Mesenchymal stem cell (in vitro differentiated cells and primary cell): Measurements from ENCODE around the gene BLOC1S3.
A peak's percentile ranks its signal among the peaks of the same experiment; 100 is the strongest.

Experiments
- DNase-seq: peaks from one replicate; pipeline ENCODE4 v3.0.0-alpha.2; 2013
- H2AFZ ChIP-seq: one replicate; pipeline ENCODE4 v1.6.1; 2013; ENCODE audit warnings: low read depth, mild to moderate bottlenecking, control low read depth, inconsistent platforms, low read length, moderate library complexity
- H2AK5ac ChIP-seq: 2 replicates; pipeline ENCODE4 v1.6.1; 2013; ENCODE audit warnings: low read length, moderate library complexity, mild to moderate bottlenecking, inconsistent platforms; ENCODE audit not compliant: severe bottlenecking
- H2BK120ac ChIP-seq: one replicate; pipeline ENCODE4 v1.6.1; 2013; ENCODE audit warnings: low read depth, mild to moderate bottlenecking, inconsistent platforms, low read length, moderate library complexity
- H2BK12ac ChIP-seq, 2 experiments: one replicate each; pipeline ENCODE4 v1.6.1; 2013; ENCODE audit warnings: inconsistent platforms in 2 of 2, low read length in 2 of 2, mild to moderate bottlenecking in 2 of 2, moderate library complexity in 2 of 2, control low read depth in 1 of 2
- H2BK15ac ChIP-seq: one replicate; pipeline ENCODE4 v1.6.1; 2013; ENCODE audit warnings: mild to moderate bottlenecking, low read depth, inconsistent platforms; ENCODE audit not compliant: poor library complexity, severe bottlenecking
- H2BK5ac ChIP-seq: 2 replicates; pipeline ENCODE4 v1.6.1; 2013; ENCODE audit warnings: low read depth, mild to moderate bottlenecking, low read length, control low read depth, inconsistent platforms; ENCODE audit not compliant: poor library complexity, severe bottlenecking
- H3K14ac ChIP-seq, 2 experiments: one replicate each; pipeline ENCODE4 v1.6.1; 2013; ENCODE audit warnings: inconsistent platforms in 2 of 2, low read length in 2 of 2, control low read depth in 1 of 2, mild to moderate bottlenecking in 1 of 2, moderate library complexity in 1 of 2
- H3K18ac ChIP-seq, 2 experiments: one replicate each; pipeline ENCODE4 v1.6.1; 2013; ENCODE audit warnings: inconsistent platforms in 2 of 2, low read length in 2 of 2, control low read depth in 1 of 2, low read depth in 1 of 2, mild to moderate bottlenecking in 1 of 2
- H3K23ac ChIP-seq, 2 experiments: one replicate each; pipeline ENCODE4 v1.6.1; 2013; ENCODE audit warnings: inconsistent platforms in 2 of 2, low read length in 2 of 2, mild to moderate bottlenecking in 2 of 2, moderate library complexity in 2 of 2, control low read depth in 1 of 2
- H3K27ac ChIP-seq: 2 replicates; pipeline ENCODE4 v1.5.1; 2013; ENCODE audit warnings: mild to moderate bottlenecking, moderate library complexity, low read length, control low read depth, inconsistent platforms; ENCODE audit not compliant: poor library complexity, severe bottlenecking
- H3K27me3 ChIP-seq, 2 experiments: 2 replicates each; pipeline versions ENCODE4 v1.6.1 to v1.7.0; 2013; ENCODE audit warnings: low read length in 2 of 2, mild to moderate bottlenecking in 2 of 2, moderate library complexity in 2 of 2, control low read depth in 1 of 2, inconsistent platforms in 1 of 2; ENCODE audit not compliant: control insufficient read depth in 1 of 2, insufficient read depth in 1 of 2
- H3K36me3 ChIP-seq, 2 experiments: 2 replicates each; pipeline versions ENCODE4 v1.6.1 to v1.7.0; 2013; ENCODE audit warnings: low read length in 2 of 2, control low read depth in 1 of 2, inconsistent platforms in 1 of 2, low read depth in 1 of 2, mild to moderate bottlenecking in 1 of 2; ENCODE audit not compliant: insufficient read depth in 2 of 2, control insufficient read depth in 1 of 2
- H3K4ac ChIP-seq, 2 experiments: one replicate each; pipeline ENCODE4 v1.6.1; 2013; ENCODE audit warnings: inconsistent platforms in 2 of 2, low read length in 2 of 2, mild to moderate bottlenecking in 2 of 2, moderate library complexity in 2 of 2, control low read depth in 1 of 2, low read depth in 1 of 2
- H3K4me1 ChIP-seq: 2 replicates; pipeline ENCODE4 v1.6.1; 2013; ENCODE audit warnings: low read depth, low read length, control low read depth; ENCODE audit not compliant: control insufficient read depth, insufficient read depth
- H3K4me2 ChIP-seq: 2 replicates; pipeline ENCODE4 v1.6.1; 2013; ENCODE audit warnings: low read length, mild to moderate bottlenecking, inconsistent platforms; ENCODE audit not compliant: poor library complexity, severe bottlenecking
- H3K4me3 ChIP-seq, 2 experiments: 2 replicates each; pipeline versions ENCODE4 v1.5.1 to v1.7.0; 2013; ENCODE audit warnings: low read length in 2 of 2, mild to moderate bottlenecking in 2 of 2, control low read depth in 1 of 2, low read depth in 1 of 2; ENCODE audit not compliant: insufficient read depth in 1 of 2
- H3K79me1 ChIP-seq: replicated peaks from 2 replicates; pipeline ENCODE4 v1.6.1; 2013; ENCODE audit warnings: mild to moderate bottlenecking, control low read depth, low read length, inconsistent platforms; ENCODE audit not compliant: poor library complexity, severe bottlenecking
- H3K9ac ChIP-seq: 2 replicates; pipeline ENCODE4 v1.7.0; 2013; ENCODE audit warnings: mild to moderate bottlenecking, low read length, moderate library complexity
- H3K9me3 ChIP-seq: 2 replicates; pipeline ENCODE4 v1.7.0; 2013; ENCODE audit warnings: mild to moderate bottlenecking, low read length; ENCODE audit not compliant: control insufficient read depth
- H4K8ac ChIP-seq: one replicate; pipeline ENCODE4 v1.6.1; 2013; ENCODE audit warnings: inconsistent platforms, mild to moderate bottlenecking, low read length, moderate library complexity
- H4K91ac ChIP-seq: one replicate; pipeline ENCODE4 v1.6.1; 2013; ENCODE audit warnings: mild to moderate bottlenecking, low read length, inconsistent platforms
- WGBS: methylation state at CpG from one replicate; pipeline ENCODE4 v1.1.7; 2013; ENCODE audit warnings: mixed read lengths; 5-methylcytosine and 5-hydroxymethylcytosine counted together

BLOC1S3 gene

GRCh38 chr19:45173816-45174215 is 4.8 kb upstream of the BLOC1S3 start:
- Histone ChIP-seq H3K4me2 (no peak overlapping the region), H2BK120ac (no peak overlapping the region), H2BK15ac (no peak overlapping the region), H3K79me1 (peaks cover 18% of the 10 kb centered on the region), H2AFZ (no peak overlapping the region), H4K91ac (no peak overlapping the region), H3K9me3 (no peaks in the 10 kb centered on the region), H3K27me3 (no peaks in the 10 kb centered on the region), H3K4ac (no peak overlapping the region), H2BK5ac (no peak overlapping the region), H3K9ac (no peak overlapping the region), H3K4me1 (peaks cover 19% of the 10 kb centered on the region), H3K18ac (no peak overlapping the region), H3K23ac (no peak overlapping the region), H3K4me3 (no peak overlapping the region), H2AK5ac (no peak overlapping the region), H3K36me3 (peaks cover 0 to 2% of the 10 kb centered on the region in 2 experiments), H3K14ac (no peak overlapping the region), H4K8ac (no peak overlapping the region), H2BK12ac (no peak overlapping the region), H3K27ac (no peak overlapping the region)
- 60% methylated on average over 12 of the region's 12 CpGs for WGBS
- DNase-seq: peak; percentile 96

- no peak overlapping the region for H4K91ac ChIP-seq
- H3K9ac ChIP-seq: no peak overlapping the region
- H2BK120ac ChIP-seq: no peak overlapping the region
- no peak overlapping the region for H4K8ac ChIP-seq
- peaks cover 3 to 4% of the 10 kb centered on the region in 2 experiments for H3K36me3 ChIP-seq
- H3K14ac ChIP-seq: no peak overlapping the region
- H3K23ac ChIP-seq: no peak overlapping the region
- no peak overlapping the region for H3K18ac ChIP-seq
- DNase-seq: no peak
- WGBS: 95% methylated on average over 8 of the region's 10 CpGs
- H3K79me1 ChIP-seq: peaks cover 19% of the 10 kb centered on the region
- H2BK5ac ChIP-seq: no peak overlapping the region
- no peak overlapping the region for H3K4ac ChIP-seq
- no peak overlapping the region for H3K4me3 ChIP-seq
- peaks cover 32% of the 10 kb centered on the region for H3K4me1 ChIP-seq
- no peak overlapping the region for H2AFZ ChIP-seq
- H2BK12ac ChIP-seq: no peak overlapping the region
- no peak overlapping the region for H3K27ac ChIP-seq
- no peak overlapping the region for H2AK5ac ChIP-seq
- H3K27me3 ChIP-seq: no peaks in the 10 kb centered on the region
- H3K4me2 ChIP-seq: no peak overlapping the region
- H3K9me3 ChIP-seq: no peaks in the 10 kb centered on the region
- H2BK15ac ChIP-seq: no peak overlapping the region
Observed at GRCh38 chr19:45175515-45176345, 2.9 kb upstream of the BLOC1S3 start.

- peaks cover 33% of the 10 kb centered on the region for H3K4me1 ChIP-seq
- peak within 1 kb of the TSS; percentile 40 to 87 for H3K18ac ChIP-seq
- peak; percentile 89 for DNase-seq
- peak within 1 kb of the TSS; percentile 79 for H2AFZ ChIP-seq
- no peak within 1 kb of the TSS for H2BK5ac ChIP-seq
- peak within 1 kb of the TSS; percentile 75 to 83 for H3K4ac ChIP-seq
- peaks cover 3 to 15% of the 10 kb centered on the region in 2 experiments for H3K36me3 ChIP-seq
- peak within 1 kb of the TSS; percentile 78 for H2BK15ac ChIP-seq
- peak within 1 kb of the TSS; percentile 81 to 99 for H3K4me3 ChIP-seq
- H2AK5ac ChIP-seq: no peak within 1 kb of the TSS
- H3K4me2 ChIP-seq: peak within 1 kb of the TSS; percentile 94
- H3K9me3 ChIP-seq: no peaks in the 10 kb centered on the region
- WGBS: under 1% methylated on average over 36 of the region's 36 CpGs
- H2BK120ac ChIP-seq: no peak within 1 kb of the TSS
- H2BK12ac ChIP-seq: peak within 1 kb of the TSS; percentile 15 to 18
- H3K9ac ChIP-seq: peak within 1 kb of the TSS; percentile 98
- peak within 1 kb of the TSS; percentile 23 for H4K91ac ChIP-seq
- H4K8ac ChIP-seq: peak within 1 kb of the TSS; percentile 88
- H3K79me1 ChIP-seq: peaks cover 27% of the 10 kb centered on the region
- no peaks in the 10 kb centered on the region for H3K27me3 ChIP-seq
- peak within 1 kb of the TSS in 1 of 2 experiments; percentile 86 for H3K14ac ChIP-seq
- H3K27ac ChIP-seq: peak within 1 kb of the TSS; percentile 92
- no peak within 1 kb of the TSS for H3K23ac ChIP-seq
Observed at GRCh38 chr19:45177817-45178261, 745 bp upstream of the BLOC1S3 start, which contains the start of gene TRAPPC6A. TRAPPC6A (minus strand) TSS chr19:45178237; CDS start chr19:45178218, 19 bp downstream.
